PC-3 (cell line): Measurements from ENCODE around the gene PPFIA1. TPM values are rescaled to one million over a fixed set of nuclear protein-coding genes. Genes with fewer than 3 reads are reported as not detected.

Source experiments
- ATAC-seq: fragments of 200-7000 bp; cut with Tn5 transposase; 2 replicates; pipeline ENCODE4 v1.9.1; 2020; ENCODE audit warnings: mild to moderate bottlenecking, moderate library complexity
- BruUV-seq: library from RNA; stranded (reverse); fragments of 400-500 nt; replicated peaks from 2 replicates; lab custom pipeline; 2021; lab: Mats Ljungman, UMichigan
- CTCF ChIA-PET: fragments of 300-600 bp; sonication (Branson Sonifier 250); formaldehyde crosslinking; loops from one replicate; lab custom pipeline; 2022; ENCODE audit warnings: antibody characterized with exemption; lab: Charles Lee
- POLR2A ChIA-PET: fragments of 300-600 bp; sonication (Branson Sonifier 250); formaldehyde crosslinking; loops from one replicate; lab custom pipeline; 2022; ENCODE audit warnings: antibody characterized with exemption; ENCODE audit not compliant: unreplicated experiment; lab: Charles Lee
- DNase-seq: peaks from one replicate; pipeline ENCODE4 v3.0.0-alpha.2; 2015
- H2AFZ ChIP-seq: fragments of 300-600 bp; sonication (generic); 2 replicates; pipeline ENCODE4 v1.6.0; 2016; ENCODE audit warnings: antibody characterized with exemption, low read length
- H3F3A ChIP-seq: fragments of 300-600 bp; sonication (generic); one replicate; pipeline ENCODE4 v1.6.0; 2017; ENCODE audit warnings: antibody characterized with exemption, low read length, control low read depth, mild to moderate bottlenecking; ENCODE audit not compliant: unreplicated experiment
- H3K27ac ChIP-seq: fragments of 300-600 bp; sonication (generic); 2 replicates; pipeline ENCODE4 v1.5.1; 2016; ENCODE audit warnings: mild to moderate bottlenecking, low read length
- H3K27me3 ChIP-seq: fragments of 300-600 bp; sonication (generic); 2 replicates; pipeline ENCODE4 v1.6.1; 2016; ENCODE audit warnings: low read length, mixed read lengths
- H3K36me3 ChIP-seq: fragments of 300-600 bp; sonication (generic); 2 replicates; pipeline ENCODE4 v1.6.1; 2016; ENCODE audit warnings: low read depth, mixed run types, low read length, mixed read lengths
- H3K4me1 ChIP-seq: fragments of 300-600 bp; sonication (generic); 2 replicates; pipeline ENCODE4 v1.5.1; 2016; ENCODE audit warnings: low read length; ENCODE audit not compliant: insufficient read depth
- H3K4me2 ChIP-seq: fragments of 300-600 bp; sonication (generic); 2 replicates; pipeline ENCODE4 v1.6.0; 2016; ENCODE audit warnings: low read length
- H3K4me3 ChIP-seq: fragments of 300-600 bp; sonication (generic); 2 replicates; pipeline ENCODE4 v1.5.1; 2016; ENCODE audit warnings: mild to moderate bottlenecking, low read length, mixed read lengths
- H3K79me2 ChIP-seq: fragments of 300-600 bp; sonication (generic); 2 replicates; pipeline ENCODE4 v1.6.1; 2017; ENCODE audit warnings: low read length, mixed read lengths
- H3K9ac ChIP-seq: fragments of 300-600 bp; sonication (generic); 2 replicates; pipeline ENCODE4 v1.6.0; 2016; ENCODE audit warnings: mild to moderate bottlenecking, low read length
- H3K9me2 ChIP-seq: fragments of 300-600 bp; sonication (generic); replicated peaks from 2 replicates; pipeline ENCODE4 v1.6.1; 2016; ENCODE audit warnings: mixed run types, low read length, mixed read lengths
- H3K9me3 ChIP-seq: fragments of 300-600 bp; sonication (generic); 2 replicates; pipeline ENCODE4 v1.6.1; 2016; ENCODE audit warnings: low read length, mixed read lengths
- H4K20me1 ChIP-seq: fragments of 300-600 bp; sonication (generic); 2 replicates; pipeline ENCODE4 v1.6.1; 2016; ENCODE audit warnings: low read length, mixed read lengths
- CTCF ChIP-seq: fragments of 300-600 bp; sonication (generic); conservative IDR thresholded peaks from 2 replicates; pipeline ENCODE4 v1.5.1; 2017; ENCODE audit warnings: antibody characterized with exemption, low read depth, mild to moderate bottlenecking, low read length
- EZH2 ChIP-seq: fragments of 300-600 bp; sonication (generic); IDR thresholded peaks from one replicate; pipeline ENCODE4 v1.6.1; 2017; ENCODE audit warnings: antibody characterized with exemption, mild to moderate bottlenecking, low read length; ENCODE audit not compliant: unreplicated experiment
- EZH2phosphoT487 ChIP-seq: fragments of 300-600 bp; sonication (generic); IDR thresholded peaks from 2 replicates; pipeline ENCODE4 v1.6.1; 2018; ENCODE audit warnings: mild to moderate bottlenecking, antibody characterized with exemption, low read length, borderline replicate concordance
- intact Hi-C: fragments of 100-400 bp; cut with micrococcal nuclease; formaldehyde crosslinking; loops from 2 replicates; pipeline ENCODE4 v1.9.0; 2023
- microRNA-seq: library from miRNA; unstranded; fragments of <30 nt; microRNA quantifications from one replicate; pipeline ENCODE4 v1.1.0, GENCODE V29; 2020; ENCODE audit not compliant: unreplicated experiment
- total RNA-seq: library from RNA; depleted of rRNA; stranded (reverse); fragments of >200 nt; gene quantifications from 2 replicates; pipeline ENCODE4 v1.2.3, GENCODE V29; 2014; rRNA removed

Gene PPFIA1
- total RNA-seq, 1 experiment from 2014 or later = 57.5 TPM

- Histone ChIP-seq H3K9ac (no peak overlapping the region), H3K79me2 (no peaks in the 10 kb centered on the region), H3K4me1 (no peaks in the 10 kb centered on the region), H4K20me1 (0 out of 2 replicates have a peak, but pooled peaks cover 4% of the 10 kb centered on the region), H3K27ac (no peak overlapping the region), H3K4me2 (no peak overlapping the region), H3K4me3 (no peak overlapping the region), H3K36me3 (peaks cover 83% of the 10 kb centered on the region), H3F3A (no peaks in the 10 kb centered on the region), H2AFZ (no peak overlapping the region), H3K27me3 (no peaks in the 10 kb centered on the region), H3K9me3 (no peaks in the 10 kb centered on the region), H3K9me2 (no peaks in the 10 kb centered on the region)
- BruUV-seq = no TSS peak
- DNase-seq (no peak), ATAC-seq (no peak)
- intact Hi-C loops = no loop called here
- ChIA-PET CTCF (no interaction called here), POLR2A (no interaction called here)
- TF ChIP-seq EZH2 = no peak
- no peak for TF ChIP-seq CTCF
- TF ChIP-seq EZH2phosphoT487 = no peak
Measured at GRCh38 chr11:70433038-70433437, 162.5 kb downstream of the PPFIA1 start.

GRCh38 chr11:70433526-70433925, 163.0 kb downstream of the PPFIA1 start:
- no peak overlapping the region for H3K4me3 ChIP-seq
- H3K27me3 ChIP-seq = no peaks in the 10 kb centered on the region
- BruUV-seq = no TSS peak
- H3K79me2 ChIP-seq = no peaks in the 10 kb centered on the region
- no peak overlapping the region for H3K4me2 ChIP-seq
- no peaks in the 10 kb centered on the region for H3K9me2 ChIP-seq
- ChIA-PET POLR2A (no interaction called here), CTCF (no interaction called here)
- no peak overlapping the region for H3K9ac ChIP-seq
- H3K9me3 ChIP-seq = no peaks in the 10 kb centered on the region
- no peaks in the 10 kb centered on the region for H3F3A ChIP-seq
- ATAC-seq (no peak), DNase-seq (no peak)
- H2AFZ ChIP-seq = no peak overlapping the region
- no peak overlapping the region for H3K27ac ChIP-seq
- intact Hi-C loops = no loop called here
- H4K20me1 ChIP-seq = 0 out of 2 replicates have a peak, but pooled peaks cover 4% of the 10 kb centered on the region
- peaks cover 81% of the 10 kb centered on the region for H3K36me3 ChIP-seq
- no peaks in the 10 kb centered on the region for H3K4me1 ChIP-seq
- TF ChIP-seq EZH2phosphoT487 (no peak), EZH2 (no peak), CTCF (no peak)

Small RNAs within 50 kb of the gene (microRNA-seq; reads per million reads assigned to microRNA genes)
- 10.5 reads per million, percentile 37 among the genes with 10 or more reads in this experiment for gene MIR548K

Other genes starting within 250 kb of the PPFIA1 start
- 184 and 244 TPM in 2 replicates for gene ANO1, start 192.4 kb upstream of the PPFIA1 start, total RNA-seq
- 79.5 and 93.9 TPM in 2 replicates for gene FADD, start 67.4 kb upstream of the PPFIA1 start, total RNA-seq
- gene CTTN, start 127.8 kb downstream of the PPFIA1 start, total RNA-seq = 244 and 262 TPM in 2 replicates